Breast epithelium (tissue), 3 donors: ENCODE measurements around the gene CLK1.

ENCODE experiments used
- CTCF ChIP-seq, 3 donors: fragments of 450-650 bp; IDR thresholded peaks; one replicate each; pipeline ENCODE4 v1.5.1; 2016 to 2017; ENCODE audit warnings: antibody characterized with exemption in 3 of 3, mild to moderate bottlenecking in 3 of 3, moderate library complexity in 3 of 3
- POLR2A ChIP-seq: fragments of 450-650 bp; IDR thresholded peaks from one replicate; pipeline ENCODE4 v1.6.1; 2016; ENCODE audit warnings: antibody characterized with exemption, mild to moderate bottlenecking, moderate library complexity
- POLR2AphosphoS5 ChIP-seq, 3 donors: sonication (generic); formaldehyde crosslinking; IDR thresholded peaks; one replicate each; pipeline ENCODE4 v1.6.1; 2017; ENCODE audit warnings: antibody characterized with exemption in 3 of 3

DNA sequence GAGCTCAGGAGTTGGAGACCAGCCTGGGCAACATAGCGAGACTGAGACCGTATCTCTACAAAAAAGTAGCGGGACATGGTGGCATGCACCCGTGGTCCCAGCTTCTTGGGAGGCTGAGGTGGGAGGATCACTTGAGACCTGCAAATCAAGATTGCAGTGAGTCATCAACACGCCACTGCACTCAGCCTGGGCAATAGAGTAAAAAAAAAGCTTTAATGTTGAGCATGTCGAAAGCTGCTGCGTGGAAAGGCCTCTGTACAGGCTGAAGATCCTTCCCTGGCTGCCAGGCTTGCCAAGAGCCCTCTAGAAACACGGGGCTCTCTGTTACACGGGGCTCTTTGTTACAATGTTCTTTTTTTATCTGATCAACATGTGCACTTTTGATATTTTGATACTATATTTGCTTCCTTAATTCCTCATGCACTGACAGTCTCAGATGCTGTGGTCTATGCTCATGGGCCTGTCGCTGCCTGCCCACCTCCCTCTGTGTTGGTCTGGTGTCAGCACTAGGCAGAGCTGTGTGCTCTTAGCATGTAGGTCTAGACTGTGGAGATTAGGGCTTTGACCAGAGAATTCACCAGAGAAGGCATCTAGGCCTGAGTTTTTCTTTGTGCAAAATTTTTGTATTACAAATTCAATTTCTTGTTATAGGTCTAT is 18.7 kb downstream of the CLK1 start:
- TF ChIP-seq CTCF (IDR thresholded peaks at IDR 0.05) = no peak
- no peak for TF ChIP-seq POLR2AphosphoS5 (IDR thresholded peaks at IDR 0.05)
- TF ChIP-seq POLR2A = no peak
